Measurements from ENCODE around the gene PTPRA.

The PTPRA gene

GRCh38 chr20:3068986-3069900, 196.0 kb downstream of the PTPRA start:
- no CpG with 5 or more reads among the region's 8 CpGs for WGBS, 2 donors (ENCODE audit: extremely low coverage in 2 of 2, insufficient read length in 2 of 2, insufficient replicate concordance in 1 of 2)

GRCh38 chr20:3070725-3071124, 197.4 kb downstream of the PTPRA start:
- H3K4me1 ChIP-seq (ENCODE audit: control insufficient read depth in 2 of 2, insufficient read depth in 1 of 2, low read depth in 1 of 2, low read length in 2 of 2), result peaks cover 0 to 12% of the 10 kb centered on the region in 2 donors
- no peak overlapping the region for H3K23ac ChIP-seq (ENCODE audit: low read depth, low read length, poor library complexity)
- no peak overlapping the region for H4K8ac ChIP-seq (ENCODE audit: low read depth, low read length)
- no peak overlapping the region for H3K4me2 ChIP-seq (ENCODE audit: insufficient read depth, low read length, poor library complexity, severe bottlenecking)
- DNase-seq (ENCODE audit: low spot score), result no peak
- H2BK15ac ChIP-seq (ENCODE audit: low read length), result no peak overlapping the region
- H2AFZ ChIP-seq (ENCODE audit: low read length), result no peak overlapping the region
- no peak overlapping the region for H3K4me3 ChIP-seq (ENCODE audit: low read length in 2 of 2)
- no peak overlapping the region for H3K4ac ChIP-seq (ENCODE audit: low read length)
- H3K27me3 ChIP-seq (ENCODE audit: control insufficient read depth in 3 of 3, insufficient read depth in 3 of 3, low read depth in 1 of 3, low read length in 3 of 3), result peaks cover 9 to 25% (median 10%) of the 10 kb centered on the region in 3 experiments
- H3K14ac ChIP-seq (ENCODE audit: low read length), result no peak overlapping the region
- H2BK120ac ChIP-seq (ENCODE audit: low read depth, low read length), result no peak overlapping the region
- H4K91ac ChIP-seq (ENCODE audit: low read depth, low read length, poor library complexity), result no peak overlapping the region
- no peak overlapping the region for H2BK12ac ChIP-seq (ENCODE audit: low read length)
- H3K36me3 ChIP-seq (replicated peaks in 1 of 2; ENCODE audit: control insufficient read depth in 2 of 2, insufficient read depth in 2 of 2, low read length in 2 of 2), result no peaks in the 10 kb centered on the region
- no CpG with 5 or more reads among the region's 4 CpGs for WGBS, 2 donors (ENCODE audit: extremely low coverage in 2 of 2, insufficient read length in 2 of 2, insufficient replicate concordance in 1 of 2)
- H3K27ac ChIP-seq (replicated peaks; ENCODE audit: low read length), result no peak overlapping the region
- no peaks in the 10 kb centered on the region for H3K9me3 ChIP-seq (replicated peaks in 1 of 2; ENCODE audit: control insufficient read depth in 2 of 2, insufficient read depth in 1 of 2, low read depth in 1 of 2, low read length in 2 of 2)
- no peak overlapping the region for H2AK5ac ChIP-seq (ENCODE audit: low read depth, low read length)
- no peak overlapping the region for H3K9ac ChIP-seq (ENCODE audit: low read depth, low read length, poor library complexity)
- H3K79me1 ChIP-seq (ENCODE audit: low read depth, low read length), result peaks cover 3% of the 10 kb centered on the region
- H3K18ac ChIP-seq (ENCODE audit: low read length), result no peak overlapping the region
- no peak overlapping the region for H2BK5ac ChIP-seq (ENCODE audit: low read length)

More at GRCh38 chr20:3068986-3069900, 196.0 kb downstream of the PTPRA start:
- H3K27me3 ChIP-seq (ENCODE audit: control insufficient read depth in 3 of 3, insufficient read depth in 3 of 3, low read depth in 1 of 3, low read length in 3 of 3), result peaks cover 10 to 25% (median 16%) of the 10 kb centered on the region in 3 experiments
- no peak overlapping the region for H3K4me3 ChIP-seq (ENCODE audit: low read length in 2 of 2)
- no peak overlapping the region for H2AK5ac ChIP-seq (ENCODE audit: low read depth, low read length)
- no peak overlapping the region for H2BK120ac ChIP-seq (ENCODE audit: low read depth, low read length)
- H3K79me1 ChIP-seq (ENCODE audit: low read depth, low read length), result peaks cover 3% of the 10 kb centered on the region
- H2AFZ ChIP-seq (ENCODE audit: low read length), result no peak overlapping the region
- no peak overlapping the region for H3K14ac ChIP-seq (ENCODE audit: low read length)
- no peak overlapping the region for H3K9ac ChIP-seq (ENCODE audit: low read depth, low read length, poor library complexity)
- no peak overlapping the region for H3K4ac ChIP-seq (ENCODE audit: low read length)
- H2BK12ac ChIP-seq (ENCODE audit: low read length), result no peak overlapping the region
- no peak overlapping the region for H3K4me2 ChIP-seq (ENCODE audit: insufficient read depth, low read length, poor library complexity, severe bottlenecking)
- no peak overlapping the region for H2BK5ac ChIP-seq (ENCODE audit: low read length)
- H3K23ac ChIP-seq (ENCODE audit: low read depth, low read length, poor library complexity), result no peak overlapping the region
- H3K18ac ChIP-seq (ENCODE audit: low read length), result no peak overlapping the region
- DNase-seq (ENCODE audit: low spot score), result no peak
- no peak overlapping the region for H4K91ac ChIP-seq (ENCODE audit: low read depth, low read length, poor library complexity)
- H3K27ac ChIP-seq (replicated peaks; ENCODE audit: low read length), result no peak overlapping the region
- H4K8ac ChIP-seq (ENCODE audit: low read depth, low read length), result no peak overlapping the region
- peaks cover 0 to 12% of the 10 kb centered on the region in 2 donors for H3K4me1 ChIP-seq (ENCODE audit: control insufficient read depth in 2 of 2, insufficient read depth in 1 of 2, low read depth in 1 of 2, low read length in 2 of 2)
- H2BK15ac ChIP-seq (ENCODE audit: low read length), result no peak overlapping the region
- H3K36me3 ChIP-seq (replicated peaks in 1 of 2; ENCODE audit: control insufficient read depth in 2 of 2, insufficient read depth in 2 of 2, low read length in 2 of 2), result no peaks in the 10 kb centered on the region
- H3K9me3 ChIP-seq (replicated peaks in 1 of 2; ENCODE audit: control insufficient read depth in 2 of 2, insufficient read depth in 1 of 2, low read depth in 1 of 2, low read length in 2 of 2), result no peaks in the 10 kb centered on the region

GRCh38 chr20:3071266-3071609, 198.0 kb downstream of the PTPRA start:
- H3K18ac ChIP-seq (ENCODE audit: low read length), result no peak overlapping the region
- DNase-seq (ENCODE audit: low spot score), result no peak
- peak overlapping the region; percentile 23 for H4K8ac ChIP-seq (ENCODE audit: low read depth, low read length)
- H3K23ac ChIP-seq (ENCODE audit: low read depth, low read length, poor library complexity), result no peak overlapping the region
- H3K27ac ChIP-seq (replicated peaks; ENCODE audit: low read length), result no peak overlapping the region
- H3K36me3 ChIP-seq (replicated peaks in 1 of 2; ENCODE audit: control insufficient read depth in 2 of 2, insufficient read depth in 2 of 2, low read length in 2 of 2), result no peaks in the 10 kb centered on the region
- no peak overlapping the region for H4K91ac ChIP-seq (ENCODE audit: low read depth, low read length, poor library complexity)
- H2BK15ac ChIP-seq (ENCODE audit: low read length), result no peak overlapping the region
- no peak overlapping the region for H2BK12ac ChIP-seq (ENCODE audit: low read length)
- H3K4me2 ChIP-seq (ENCODE audit: insufficient read depth, low read length, poor library complexity, severe bottlenecking), result peak overlapping the region; percentile 64
- no peak overlapping the region for H3K4me3 ChIP-seq (ENCODE audit: low read length in 2 of 2)
- no peak overlapping the region for H3K4ac ChIP-seq (ENCODE audit: low read length)
- H2BK5ac ChIP-seq (ENCODE audit: low read length), result no peak overlapping the region
- H3K79me1 ChIP-seq (ENCODE audit: low read depth, low read length), result peaks cover 3% of the 10 kb centered on the region
- no peaks in the 10 kb centered on the region for H3K9me3 ChIP-seq (replicated peaks in 1 of 2; ENCODE audit: control insufficient read depth in 2 of 2, insufficient read depth in 1 of 2, low read depth in 1 of 2, low read length in 2 of 2)
- H3K27me3 ChIP-seq (ENCODE audit: control insufficient read depth in 3 of 3, insufficient read depth in 3 of 3, low read depth in 1 of 3, low read length in 3 of 3), result peaks cover 9 to 25% (median 10%) of the 10 kb centered on the region in 3 experiments
- H2AFZ ChIP-seq (ENCODE audit: low read length), result no peak overlapping the region
- H2AK5ac ChIP-seq (ENCODE audit: low read depth, low read length), result peak overlapping the region; percentile 63
- peaks cover 0 to 12% of the 10 kb centered on the region in 2 donors for H3K4me1 ChIP-seq (ENCODE audit: control insufficient read depth in 2 of 2, insufficient read depth in 1 of 2, low read depth in 1 of 2, low read length in 2 of 2)
- H3K9ac ChIP-seq (ENCODE audit: low read depth, low read length, poor library complexity), result peak overlapping the region; percentile 35
- H3K14ac ChIP-seq (ENCODE audit: low read length), result peak overlapping the region; percentile 83
- H2BK120ac ChIP-seq (ENCODE audit: low read depth, low read length), result no peak overlapping the region
- no CpG with 5 or more reads among the region's 16 CpGs for WGBS, 2 donors (ENCODE audit: extremely low coverage in 2 of 2, insufficient read length in 2 of 2, insufficient replicate concordance in 1 of 2)
